Uterus (tissue), 2 donors: ENCODE data around the gene RELT.

Experiments
- POLR2A ChIP-seq, 2 donors: fragments of 450-650 bp; IDR thresholded peaks; one replicate each; pipeline ENCODE4 v1.6.1; 2016; ENCODE audit warnings: antibody characterized with exemption in 2 of 2, mild to moderate bottlenecking in 1 of 2, moderate library complexity in 1 of 2
- TF ChIP-seq, protein P1 (sequence below), 4 experiments: fragments of 200-600 bp in 2 of 4; fragments of 450-650 bp in 2 of 4; sonication (generic) in 2 of 4; IDR thresholded peaks; one replicate each; pipeline ENCODE4 v1.5.1; 2016 to 2019; ENCODE audit warnings: antibody characterized with exemption in 4 of 4, mild to moderate bottlenecking in 2 of 4, moderate library complexity in 1 of 4

DNA sequence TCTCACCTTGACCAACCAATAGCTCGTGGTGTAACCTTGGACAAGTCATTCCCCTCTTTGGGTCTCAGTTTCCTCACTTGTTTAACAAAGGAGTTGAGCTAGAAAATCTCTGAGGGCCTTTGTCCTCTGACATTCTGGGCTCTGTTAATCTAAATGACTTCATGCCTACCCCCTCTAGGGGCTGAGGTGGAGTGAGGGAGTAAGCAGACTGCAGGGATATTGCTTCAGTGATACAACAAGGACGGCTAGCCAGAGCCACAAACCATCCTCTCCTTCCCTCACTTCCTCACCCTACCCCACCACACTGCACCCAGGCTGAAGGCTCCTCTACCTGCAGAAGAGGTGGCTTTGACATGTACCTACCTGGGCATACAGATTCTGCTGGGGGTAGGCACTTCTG is 34.8 kb downstream of the RELT start:
- no peak for TF ChIP-seq POLR2A (IDR thresholded peaks at IDR 0.05)
- TF ChIP-seq, protein P1, sequence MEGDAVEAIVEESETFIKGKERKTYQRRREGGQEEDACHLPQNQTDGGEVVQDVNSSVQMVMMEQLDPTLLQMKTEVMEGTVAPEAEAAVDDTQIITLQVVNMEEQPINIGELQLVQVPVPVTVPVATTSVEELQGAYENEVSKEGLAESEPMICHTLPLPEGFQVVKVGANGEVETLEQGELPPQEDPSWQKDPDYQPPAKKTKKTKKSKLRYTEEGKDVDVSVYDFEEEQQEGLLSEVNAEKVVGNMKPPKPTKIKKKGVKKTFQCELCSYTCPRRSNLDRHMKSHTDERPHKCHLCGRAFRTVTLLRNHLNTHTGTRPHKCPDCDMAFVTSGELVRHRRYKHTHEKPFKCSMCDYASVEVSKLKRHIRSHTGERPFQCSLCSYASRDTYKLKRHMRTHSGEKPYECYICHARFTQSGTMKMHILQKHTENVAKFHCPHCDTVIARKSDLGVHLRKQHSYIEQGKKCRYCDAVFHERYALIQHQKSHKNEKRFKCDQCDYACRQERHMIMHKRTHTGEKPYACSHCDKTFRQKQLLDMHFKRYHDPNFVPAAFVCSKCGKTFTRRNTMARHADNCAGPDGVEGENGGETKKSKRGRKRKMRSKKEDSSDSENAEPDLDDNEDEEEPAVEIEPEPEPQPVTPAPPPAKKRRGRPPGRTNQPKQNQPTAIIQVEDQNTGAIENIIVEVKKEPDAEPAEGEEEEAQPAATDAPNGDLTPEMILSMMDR (IDR thresholded peaks at IDR 0.05) = no peak
